Glutamatergic neuron (in vitro differentiated cells): ENCODE results near the gene CDH4. TPM values are rescaled to one million over a fixed set of nuclear protein-coding genes. Genes with fewer than 3 reads are reported as not detected.
"Not testable (repeated sequence)": the region's sequence is repeated elsewhere in the genome, so short reads cannot be mapped to it uniquely, and the experiment has no call there.

ENCODE experiments used
- DNase-seq: peaks from one replicate; pipeline ENCODE4 v3.0.0; 2022
- H3K27ac Mint-ChIP-seq: one replicate; pipeline ENCODE4 v1.8.0; 2020; ENCODE audit warnings: mild to moderate bottlenecking, mixed read lengths, inconsistent platforms; ENCODE audit not compliant: unreplicated experiment
- H3K27me3 Mint-ChIP-seq: one replicate; pipeline ENCODE4 v1.8.0; 2020; ENCODE audit warnings: mild to moderate bottlenecking, moderate library complexity, mixed read lengths, inconsistent platforms; ENCODE audit not compliant: unreplicated experiment
- H3K36me3 Mint-ChIP-seq: one replicate; pipeline ENCODE4 v1.8.0; 2020; ENCODE audit warnings: mild to moderate bottlenecking, mixed read lengths, inconsistent platforms; ENCODE audit not compliant: unreplicated experiment
- H3K4me1 Mint-ChIP-seq: one replicate; pipeline ENCODE4 v1.8.0; 2020; ENCODE audit warnings: mild to moderate bottlenecking, low read depth, mixed read lengths, inconsistent platforms; ENCODE audit not compliant: unreplicated experiment
- H3K4me3 Mint-ChIP-seq: one replicate; pipeline ENCODE4 v1.8.0; 2020; ENCODE audit warnings: mild to moderate bottlenecking, mixed read lengths, inconsistent platforms; ENCODE audit not compliant: unreplicated experiment
- H3K9me3 Mint-ChIP-seq: one replicate; pipeline ENCODE4 v1.8.0; 2020; ENCODE audit warnings: mild to moderate bottlenecking, moderate library complexity, mixed read lengths, inconsistent platforms; ENCODE audit not compliant: unreplicated experiment
- CTCF ChIP-seq: fragments of 200-600 bp; sonication (generic); IDR thresholded peaks from one replicate; pipeline ENCODE4 v1.5.0; 2021; ENCODE audit not compliant: partially characterized antibody, unreplicated experiment
- total RNA-seq: library from RNA; stranded (reverse); fragmentation: NEBNext Ultra II Directional; extraction: Animal tissue kit (Norgen Biotek cat#: 25700); gene quantifications from one replicate; pipeline ENCODE4 v1.2.1, GENCODE V29; 2021; ENCODE audit not compliant: unreplicated experiment

CDH4 gene
- total RNA-seq, 1 donor from 2014 or later = 1.2 TPM

- TF ChIP-seq CTCF = no peak
- DNase-seq = no peak
- Mint-ChIP-seq H3K27me3 (peaks cover 4% of the 10 kb centered on the region), H3K36me3 (peaks cover 4% of the 10 kb centered on the region), H3K4me1 (peaks cover 2% of the 10 kb centered on the region), H3K4me3 (no peak overlapping the region), H3K27ac (no peak overlapping the region), H3K9me3 (peaks cover 8% of the 10 kb centered on the region)
Measured at GRCh38 chr20:61852268-61853072, 600.4 kb downstream of the CDH4 start.

- no peak for TF ChIP-seq CTCF
- H3K4me3 Mint-ChIP-seq = no peak overlapping the region
- H3K9me3 Mint-ChIP-seq = peaks cover 8% of the 10 kb centered on the region
- no peaks in the 10 kb centered on the region for H3K36me3 Mint-ChIP-seq
- peaks cover 2% of the 10 kb centered on the region for H3K4me1 Mint-ChIP-seq
- H3K27me3 Mint-ChIP-seq = no peaks in the 10 kb centered on the region
- H3K27ac Mint-ChIP-seq = no peak overlapping the region
- DNase-seq = no peak
Measured at GRCh38 chr20:61853073-61854005, 601.3 kb downstream of the CDH4 start.

- H3K9me3 Mint-ChIP-seq, H3K27me3 Mint-ChIP-seq, DNase-seq, H3K27ac Mint-ChIP-seq, H3K4me1 Mint-ChIP-seq, H3K36me3 Mint-ChIP-seq, H3K4me3 Mint-ChIP-seq: not testable (repeated sequence)
Measured at GRCh38 chr20:61854538-61854937, 602.5 kb downstream of the CDH4 start.

GRCh38 chr20:61855286-61855685, 603.2 kb downstream of the CDH4 start:
- no peak for DNase-seq
- Mint-ChIP-seq H3K27ac (no peak overlapping the region), H3K36me3 (no peaks in the 10 kb centered on the region), H3K4me3 (no peak overlapping the region), H3K27me3 (no peaks in the 10 kb centered on the region), H3K9me3 (peaks cover 8% of the 10 kb centered on the region), H3K4me1 (peaks cover 2% of the 10 kb centered on the region)
- TF ChIP-seq CTCF = no peak

- peaks cover 4% of the 10 kb centered on the region for H3K9me3 Mint-ChIP-seq
- no peak overlapping the region for H3K27ac Mint-ChIP-seq
- H3K36me3 Mint-ChIP-seq = no peaks in the 10 kb centered on the region
- no peaks in the 10 kb centered on the region for H3K4me1 Mint-ChIP-seq
- no peak for TF ChIP-seq CTCF
- no peak for DNase-seq
- no peaks in the 10 kb centered on the region for H3K27me3 Mint-ChIP-seq
- H3K4me3 Mint-ChIP-seq = no peak overlapping the region
Measured at GRCh38 chr20:61856626-61857413, 604.8 kb downstream of the CDH4 start.
